ENCODE measurements around the gene SLC6A1.

SLC6A1 gene

GRCh38 chr3:10995871-10996270, 3.3 kb downstream of the SLC6A1 start:
- no peak for DNase-seq

- DNase-seq: no peak
Observed at GRCh38 chr3:10996345-10997013, 3.9 kb downstream of the SLC6A1 start.

GRCh38 chr3:10997196-10997595, 4.6 kb downstream of the SLC6A1 start:
- DNase-seq: no peak

GRCh38 chr3:10998542-10998941, 6.0 kb downstream of the SLC6A1 start:
- no peak for DNase-seq

- DNase-seq: no peak
Observed at GRCh38 chr3:10999221-11000107, 6.9 kb downstream of the SLC6A1 start.

- no peak for DNase-seq
Observed at GRCh38 chr3:11000528-11000927, 8.0 kb downstream of the SLC6A1 start.

GRCh38 chr3:11001020-11001657, 8.6 kb downstream of the SLC6A1 start:
- DNase-seq: no peak

GRCh38 chr3:11001658-11002021, 9.1 kb downstream of the SLC6A1 start:
- DNase-seq: no peak

- DNase-seq: no peak
Observed at GRCh38 chr3:11002371-11002807, 9.8 kb downstream of the SLC6A1 start.

GRCh38 chr3:11004563-11004962, 12.0 kb downstream of the SLC6A1 start:
- no peak for DNase-seq

- DNase-seq: no peak
Observed at GRCh38 chr3:11005686-11006256, 13.2 kb downstream of the SLC6A1 start.

GRCh38 chr3:11006986-11007933, 14.7 kb downstream of the SLC6A1 start:
- DNase-seq: no peak

GRCh38 chr3:11009898-11010297, 17.4 kb downstream of the SLC6A1 start:
- DNase-seq: no peak

GRCh38 chr3:11010426-11011165, 18.0 kb downstream of the SLC6A1 start:
- DNase-seq: no peak

- DNase-seq: no peak
Observed at GRCh38 chr3:11014253-11014652, 21.7 kb downstream of the SLC6A1 start.

- DNase-seq: no peak
Observed at GRCh38 chr3:11014752-11015151, 22.2 kb downstream of the SLC6A1 start.

GRCh38 chr3:11015369-11015768, 22.8 kb downstream of the SLC6A1 start:
- DNase-seq: no peak

- no peak for DNase-seq
Observed at GRCh38 chr3:11016727-11017126, 24.2 kb downstream of the SLC6A1 start.

GRCh38 chr3:11019116-11019819, 26.7 kb downstream of the SLC6A1 start:
- no peak for DNase-seq

- DNase-seq: no peak
Observed at GRCh38 chr3:11020764-11021163, 28.2 kb downstream of the SLC6A1 start.

GRCh38 chr3:11021611-11022011, 29.1 kb downstream of the SLC6A1 start:
- no peak for DNase-seq
